ENCODE measurements around the gene BLTP3B.
"Not testable (repeated sequence)": the region's sequence is repeated elsewhere in the genome, so short reads cannot be mapped to it uniquely, and the experiment has no call there.

BLTP3B gene, protein sequence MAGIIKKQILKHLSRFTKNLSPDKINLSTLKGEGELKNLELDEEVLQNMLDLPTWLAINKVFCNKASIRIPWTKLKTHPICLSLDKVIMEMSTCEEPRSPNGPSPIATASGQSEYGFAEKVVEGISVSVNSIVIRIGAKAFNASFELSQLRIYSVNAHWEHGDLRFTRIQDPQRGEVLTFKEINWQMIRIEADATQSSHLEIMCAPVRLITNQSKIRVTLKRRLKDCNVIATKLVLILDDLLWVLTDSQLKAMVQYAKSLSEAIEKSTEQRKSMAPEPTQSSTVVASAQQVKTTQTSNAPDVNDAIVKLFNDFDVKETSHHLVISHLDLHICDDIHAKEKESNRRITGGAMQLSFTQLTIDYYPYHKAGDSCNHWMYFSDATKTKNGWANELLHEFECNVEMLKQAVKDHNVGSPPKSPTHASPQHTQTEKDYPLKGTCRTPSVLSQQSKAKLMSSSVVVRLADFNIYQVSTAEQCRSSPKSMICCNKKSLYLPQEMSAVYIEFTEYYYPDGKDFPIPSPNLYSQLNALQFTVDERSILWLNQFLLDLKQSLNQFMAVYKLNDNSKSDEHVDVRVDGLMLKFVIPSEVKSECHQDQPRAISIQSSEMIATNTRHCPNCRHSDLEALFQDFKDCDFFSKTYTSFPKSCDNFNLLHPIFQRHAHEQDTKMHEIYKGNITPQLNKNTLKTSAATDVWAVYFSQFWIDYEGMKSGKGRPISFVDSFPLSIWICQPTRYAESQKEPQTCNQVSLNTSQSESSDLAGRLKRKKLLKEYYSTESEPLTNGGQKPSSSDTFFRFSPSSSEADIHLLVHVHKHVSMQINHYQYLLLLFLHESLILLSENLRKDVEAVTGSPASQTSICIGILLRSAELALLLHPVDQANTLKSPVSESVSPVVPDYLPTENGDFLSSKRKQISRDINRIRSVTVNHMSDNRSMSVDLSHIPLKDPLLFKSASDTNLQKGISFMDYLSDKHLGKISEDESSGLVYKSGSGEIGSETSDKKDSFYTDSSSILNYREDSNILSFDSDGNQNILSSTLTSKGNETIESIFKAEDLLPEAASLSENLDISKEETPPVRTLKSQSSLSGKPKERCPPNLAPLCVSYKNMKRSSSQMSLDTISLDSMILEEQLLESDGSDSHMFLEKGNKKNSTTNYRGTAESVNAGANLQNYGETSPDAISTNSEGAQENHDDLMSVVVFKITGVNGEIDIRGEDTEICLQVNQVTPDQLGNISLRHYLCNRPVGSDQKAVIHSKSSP (N-terminal part only)

DNA sequence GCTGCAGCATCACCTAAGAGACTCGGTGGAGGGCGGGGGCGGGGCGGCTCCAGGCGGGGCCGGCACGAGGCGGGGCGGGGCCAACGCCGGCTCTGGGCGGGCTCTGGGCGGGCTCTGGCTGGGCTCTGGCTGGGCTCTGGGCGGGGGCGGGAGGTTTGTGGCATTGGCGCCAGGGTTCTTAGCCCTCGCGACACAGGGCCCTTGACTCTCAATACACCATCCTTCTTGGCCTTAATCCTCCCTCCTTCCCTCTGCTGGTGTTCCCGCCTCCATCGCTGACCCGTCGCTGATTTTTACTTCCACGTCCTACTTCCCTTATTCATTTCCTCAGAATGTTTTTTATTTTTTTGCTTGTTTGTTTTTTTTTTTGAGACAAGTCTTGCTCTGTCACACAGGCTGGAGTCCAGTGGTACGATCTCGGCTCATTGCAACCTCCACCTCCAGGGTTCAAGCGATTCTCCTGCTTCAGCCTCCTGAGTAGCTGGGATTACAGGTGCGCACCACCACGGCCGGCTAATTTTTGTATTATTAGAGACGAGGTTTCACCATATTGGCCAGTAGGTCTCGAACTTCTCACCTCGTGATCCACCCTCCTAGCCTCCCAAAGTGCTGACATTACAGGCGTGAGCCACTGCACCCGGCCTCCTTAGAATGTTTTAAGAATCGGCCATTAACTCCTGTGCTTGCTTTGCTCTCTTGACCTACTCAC is at the start of gene BLTP3B:
Gene BLTP3B, minus strand, starts transcription at position 24 of the 709 bp plus-strand sequence. CDS start 239 bp downstream, outside the sequence.
- DNase-seq (ENCODE audit: low spot score), result peak; percentile 92

DNA sequence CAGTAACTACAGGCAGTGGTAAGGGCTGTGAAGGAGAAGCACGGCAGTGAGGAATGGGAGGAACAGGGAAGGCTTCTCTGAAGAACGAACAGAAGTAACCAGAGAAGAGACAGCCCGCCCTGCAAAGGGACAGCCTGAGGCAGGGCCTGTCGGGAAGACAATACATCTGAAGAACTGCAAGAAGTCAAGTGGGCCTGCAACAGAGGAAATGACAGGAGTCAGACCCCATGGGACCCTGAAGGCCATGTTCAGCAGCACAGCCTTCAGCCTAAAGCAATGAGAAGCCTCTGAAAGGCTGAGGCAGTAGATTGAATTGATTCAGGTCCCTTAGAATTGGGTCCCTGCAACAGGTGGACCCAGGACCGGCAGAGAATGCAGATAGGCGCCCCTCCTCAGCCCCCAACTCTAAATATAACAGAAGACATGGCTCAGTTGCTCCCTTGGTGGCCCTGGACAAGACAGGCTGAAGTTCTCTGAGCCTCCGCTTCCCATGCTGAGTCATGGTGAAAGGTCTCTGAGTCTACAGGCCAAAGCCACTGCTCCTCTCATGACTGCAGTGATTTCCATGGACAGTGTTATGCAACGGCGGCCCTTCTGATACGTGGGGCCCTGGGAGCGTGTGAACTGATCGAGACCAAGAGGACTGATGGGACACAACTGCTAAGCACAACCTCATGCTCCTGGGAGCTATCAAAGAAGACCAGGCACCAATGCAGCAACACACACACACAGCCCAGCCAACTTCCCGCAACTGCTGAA is 47.1 kb upstream of the BLTP3B start:
- DNase-seq (ENCODE audit: low spot score), result no peak

DNA sequence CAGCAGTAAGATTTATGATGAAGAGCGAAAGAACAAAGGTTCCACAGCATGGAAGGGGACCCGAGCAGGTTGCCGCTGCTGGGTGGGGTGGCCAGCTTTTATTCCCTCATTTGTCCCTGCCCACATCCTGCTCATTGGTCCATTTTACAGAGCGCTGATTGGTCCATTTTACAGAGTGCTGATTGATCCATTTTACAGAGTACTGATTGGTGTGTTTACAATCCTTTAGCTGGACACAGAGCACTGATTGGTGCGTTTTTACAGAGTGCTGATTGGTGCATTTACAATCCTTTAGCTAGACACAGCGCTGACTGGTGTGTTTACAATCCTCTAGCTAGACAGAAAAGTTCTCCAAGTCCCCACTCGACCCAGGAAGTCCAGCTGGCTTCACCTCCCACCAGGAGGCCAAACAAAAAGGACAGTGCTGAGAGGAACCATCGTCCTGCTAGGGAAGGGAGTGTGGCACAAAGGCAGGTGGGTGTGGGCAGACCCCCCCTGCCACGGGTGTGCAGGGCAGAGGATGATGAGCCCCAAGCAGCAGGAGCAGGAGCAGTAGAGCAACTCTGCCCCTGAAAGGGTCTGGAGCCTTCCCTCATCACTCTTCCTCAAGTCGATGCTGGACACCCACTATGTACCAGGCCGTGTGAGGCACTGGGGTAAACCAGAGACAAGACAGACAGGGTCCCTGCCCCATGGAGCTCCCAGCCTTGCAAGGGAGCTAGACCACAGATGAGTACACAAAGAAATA is 46.4 kb upstream of the BLTP3B start:
- not testable (repeated sequence) for DNase-seq (ENCODE audit: low spot score)

DNA sequence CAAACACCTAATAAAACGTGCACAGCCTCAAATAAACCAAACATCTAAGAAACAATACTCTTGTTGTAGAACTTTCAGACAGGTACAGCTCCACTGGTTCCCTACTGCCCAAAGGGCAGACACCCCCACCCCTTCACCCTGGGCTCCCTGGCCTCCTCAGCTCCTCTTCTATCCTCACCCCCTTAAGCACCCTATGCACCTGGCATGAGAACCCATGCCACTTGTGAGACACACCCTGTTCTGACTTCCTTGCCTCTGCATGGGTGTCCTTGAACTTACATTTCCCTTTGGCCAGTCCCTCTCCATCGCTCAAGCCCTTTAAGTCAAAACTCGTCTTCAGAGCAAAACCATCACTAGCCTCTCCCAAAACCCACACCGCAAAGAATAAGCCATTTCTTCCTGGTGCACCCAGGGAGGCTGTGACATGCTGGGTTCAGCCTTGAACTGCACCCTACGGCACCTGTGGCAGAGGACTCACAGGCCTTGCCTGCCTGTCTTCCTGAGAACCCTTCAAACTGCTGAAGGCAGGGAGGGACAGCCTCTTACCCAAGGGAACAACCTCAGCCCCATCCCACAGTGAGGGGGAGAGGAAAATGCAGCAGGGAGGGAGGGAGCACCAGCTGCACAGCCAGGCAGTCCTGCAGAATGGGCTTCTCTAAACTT is 45.3 kb upstream of the BLTP3B start:
- DNase-seq (ENCODE audit: low spot score), result no peak

DNA sequence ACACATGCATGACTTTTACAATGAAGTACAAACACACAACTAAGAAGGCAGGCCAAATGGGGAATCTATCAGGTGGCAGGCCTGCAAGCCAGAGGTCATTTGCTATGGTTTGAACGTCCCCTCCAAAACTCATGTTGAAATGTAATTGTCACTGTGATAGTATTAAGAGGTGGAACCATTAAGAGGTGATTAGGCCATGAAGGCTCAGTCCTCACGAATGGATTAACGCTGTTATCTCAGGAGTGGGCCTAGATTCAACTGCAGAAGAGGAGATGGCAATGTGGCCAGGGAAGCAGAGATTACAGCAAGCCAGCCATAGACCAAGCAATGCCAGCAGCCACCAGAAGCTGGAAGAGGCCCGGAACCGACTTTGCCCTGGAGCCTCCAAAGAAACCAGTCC is 44.4 kb upstream of the BLTP3B start:
- DNase-seq (ENCODE audit: low spot score), result no peak

DNA sequence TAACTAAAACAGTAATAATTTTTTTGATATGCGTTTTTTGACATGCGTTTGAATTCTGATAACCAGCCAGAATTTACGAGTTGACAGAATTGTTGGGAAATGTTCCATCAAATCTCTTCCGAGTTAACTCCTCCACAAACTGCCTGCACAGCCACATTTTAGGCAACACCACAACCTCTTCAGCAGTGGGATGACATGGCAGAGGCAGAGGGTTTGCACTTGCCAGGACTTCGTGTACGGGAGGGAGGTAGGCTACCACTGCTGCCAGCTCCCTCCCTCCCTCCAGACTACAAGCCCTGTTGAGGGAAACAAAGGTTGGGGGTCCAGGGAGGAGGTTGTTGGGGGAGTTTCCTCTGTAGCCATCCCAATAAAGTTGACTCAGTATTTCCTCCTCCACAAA is 43.4 kb upstream of the BLTP3B start:
- DNase-seq (ENCODE audit: low spot score), result no peak

DNA sequence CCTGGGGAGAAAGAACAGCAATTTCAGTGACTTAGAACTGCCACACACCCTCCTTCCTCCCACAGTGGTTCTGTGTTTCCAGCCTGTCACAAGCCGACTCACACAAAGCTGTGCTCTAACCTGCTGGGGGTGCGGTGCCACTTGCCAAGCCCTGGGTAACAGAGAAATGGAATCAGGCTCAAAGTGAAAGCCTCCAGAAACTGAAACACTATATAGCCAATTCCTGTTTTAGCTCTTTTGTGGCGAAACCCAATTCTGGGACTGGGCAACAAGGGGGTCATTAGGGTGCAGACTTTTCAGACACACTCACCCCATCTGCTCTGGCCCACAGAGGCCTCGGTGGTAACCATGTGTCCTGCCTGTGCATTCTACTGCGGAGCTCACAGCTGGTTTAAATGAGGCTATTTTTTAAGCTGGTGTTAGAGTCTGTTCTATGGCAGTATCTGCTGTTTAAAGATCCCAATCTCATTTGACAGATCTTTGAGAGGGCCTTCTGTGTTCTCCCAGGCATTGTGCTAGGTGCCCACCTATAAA is 42.8 kb upstream of the BLTP3B start:
- DNase-seq (ENCODE audit: low spot score), result peak; percentile 22

DNA sequence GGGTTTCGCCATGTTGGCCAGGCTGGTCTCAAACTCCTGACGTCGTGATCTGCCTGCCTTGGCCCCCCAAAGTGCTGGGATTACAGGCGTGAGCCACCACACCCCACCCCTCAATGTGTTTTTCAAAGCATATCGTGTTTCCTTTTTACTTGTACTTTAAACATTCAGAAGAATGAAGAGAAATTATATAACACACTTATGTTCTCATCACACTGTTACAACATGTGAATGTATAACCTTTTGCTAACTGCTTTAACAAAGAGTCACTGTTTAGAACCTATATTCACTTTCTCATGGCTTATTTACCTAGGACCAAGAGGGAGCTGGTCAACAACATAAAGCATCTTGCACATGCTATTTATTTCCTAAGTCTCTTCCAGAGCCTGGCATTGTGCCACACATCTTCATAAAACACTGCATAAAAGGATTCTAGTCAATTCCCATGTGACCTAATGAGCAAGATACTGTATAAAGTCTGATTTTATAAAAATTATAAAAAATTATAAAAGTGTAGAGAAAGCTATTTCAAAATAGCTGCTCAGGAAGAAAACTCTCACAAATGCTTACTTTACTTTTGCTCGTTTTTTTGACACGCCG is 42.0 kb upstream of the BLTP3B start:
- DNase-seq (ENCODE audit: low spot score), result no peak

DNA sequence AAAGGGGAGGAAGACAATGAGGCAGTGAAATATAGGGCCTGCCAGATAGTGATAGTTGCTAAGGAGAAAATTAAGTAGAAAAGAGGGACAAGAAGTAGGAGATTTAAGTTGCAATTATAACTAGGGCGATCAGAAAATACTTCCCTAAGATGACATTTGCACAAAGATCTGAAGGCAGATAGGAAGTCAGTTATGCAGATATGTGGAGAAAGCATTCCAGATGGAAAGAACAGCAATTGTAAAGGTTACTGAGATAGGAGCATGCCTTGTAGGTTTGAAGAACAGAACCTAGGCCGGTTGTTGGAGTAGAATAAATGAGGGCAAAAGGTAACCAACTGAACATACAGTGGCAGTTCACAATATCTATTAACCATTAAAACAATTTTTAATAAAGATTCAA is 36.6 kb upstream of the BLTP3B start:
- DNase-seq (ENCODE audit: low spot score), result no peak

DNA sequence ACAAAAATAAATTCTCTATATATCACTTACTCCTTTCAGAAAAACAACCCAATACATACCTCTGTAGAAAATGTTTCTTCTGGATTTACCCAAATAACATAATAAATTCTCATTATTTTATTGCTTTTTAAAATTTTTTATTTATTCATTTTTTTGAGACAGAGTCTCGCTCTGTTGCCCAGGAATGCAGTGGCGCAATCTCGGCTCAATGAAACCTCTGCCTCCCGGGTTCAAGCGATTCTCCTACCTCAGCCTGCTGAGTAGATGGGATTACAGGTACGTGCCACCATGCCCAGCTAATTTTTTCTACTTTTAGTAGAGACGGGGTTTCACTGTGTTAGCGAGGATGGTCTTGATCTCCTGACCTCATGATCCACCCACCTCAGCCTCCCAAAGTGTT is 33.8 kb upstream of the BLTP3B start:
- DNase-seq (ENCODE audit: low spot score), result not testable (repeated sequence)

DNA sequence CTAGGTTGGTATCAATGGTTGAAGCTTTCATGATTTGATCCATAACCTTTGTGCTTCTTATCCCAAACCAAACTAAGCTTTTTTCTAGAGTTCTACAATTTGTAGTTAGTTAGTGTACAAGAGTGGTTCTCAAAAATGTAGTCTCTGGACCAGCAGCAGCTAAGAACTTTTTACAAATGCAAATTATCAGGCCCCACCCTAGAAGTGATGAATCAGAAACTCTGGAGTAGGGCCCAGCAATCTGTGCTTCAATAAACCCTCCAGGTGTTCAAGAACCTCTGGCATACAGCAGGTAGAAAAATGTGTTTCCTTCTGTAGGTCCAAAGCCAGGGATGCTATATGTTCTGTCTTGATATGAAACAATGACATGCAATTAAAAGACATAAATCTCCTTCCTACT is 31.8 kb upstream of the BLTP3B start:
- no peak for DNase-seq (ENCODE audit: low spot score)

DNA sequence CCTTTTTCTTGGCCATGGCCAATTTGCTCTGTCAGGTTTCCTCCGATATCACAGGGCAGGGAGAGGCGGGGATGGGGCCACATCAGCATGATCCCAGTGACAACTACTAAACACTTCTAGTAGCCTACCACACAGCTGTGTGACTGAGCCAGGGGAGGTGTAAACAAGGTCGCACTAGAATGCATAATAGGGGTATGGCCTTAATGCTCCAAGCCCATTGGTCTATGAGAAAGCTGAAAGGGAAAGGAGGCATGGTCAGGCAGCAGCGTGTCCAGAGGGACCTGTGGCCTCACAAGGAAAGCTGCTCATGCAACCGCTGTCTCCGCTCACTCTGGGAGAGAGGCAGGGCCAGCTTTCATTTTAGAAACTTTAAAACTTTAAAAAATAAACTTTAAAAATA is 30.4 kb upstream of the BLTP3B start:
- no peak for DNase-seq (ENCODE audit: low spot score)

DNA sequence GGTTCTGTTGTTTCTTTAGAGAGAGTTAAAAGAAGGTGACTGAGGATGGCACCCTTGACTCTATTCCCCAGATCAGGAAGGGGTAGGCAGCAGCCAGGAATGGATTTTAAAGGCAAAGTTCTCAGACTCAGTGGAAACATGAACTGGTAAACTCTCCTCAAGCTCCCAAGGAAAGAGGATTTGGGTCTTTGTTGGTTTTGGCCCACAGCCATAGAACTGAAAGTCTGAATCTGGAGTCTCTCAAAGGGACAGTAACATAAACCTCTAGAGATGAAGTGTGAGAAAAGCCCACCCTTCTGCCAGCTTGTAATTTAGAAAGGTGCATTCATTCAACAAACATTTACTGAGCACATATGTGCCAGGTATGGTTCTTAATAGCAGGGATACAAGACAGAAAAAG is 28.6 kb upstream of the BLTP3B start:
- DNase-seq (ENCODE audit: low spot score), result no peak

DNA sequence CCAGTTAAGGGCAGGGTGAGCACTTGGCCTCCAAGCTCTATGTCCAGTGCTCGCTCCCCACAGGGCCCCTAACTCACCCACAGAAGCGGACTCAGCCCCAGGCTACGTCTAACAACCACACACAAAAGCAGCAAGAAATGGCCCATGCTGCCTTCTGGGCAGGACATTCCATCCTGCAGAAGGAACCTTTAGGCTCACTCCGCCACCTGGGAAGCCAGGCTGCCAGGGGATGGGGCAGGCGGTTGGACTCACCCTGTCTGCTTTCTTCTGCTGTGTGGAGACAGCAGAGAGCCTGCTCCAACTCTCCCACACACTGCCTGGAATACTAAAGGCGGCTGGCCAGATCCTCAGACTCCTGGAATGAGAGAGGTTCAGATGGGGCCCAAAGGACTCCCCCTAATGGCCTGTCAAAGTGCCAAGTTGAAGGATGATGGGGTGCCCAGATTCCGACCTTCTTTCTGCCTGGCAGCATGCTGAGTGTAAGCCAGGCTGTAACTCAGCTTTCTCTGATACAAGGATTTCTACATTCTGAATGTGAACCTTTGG is 27.7 kb upstream of the BLTP3B start:
- no peak for DNase-seq (ENCODE audit: low spot score)

DNA sequence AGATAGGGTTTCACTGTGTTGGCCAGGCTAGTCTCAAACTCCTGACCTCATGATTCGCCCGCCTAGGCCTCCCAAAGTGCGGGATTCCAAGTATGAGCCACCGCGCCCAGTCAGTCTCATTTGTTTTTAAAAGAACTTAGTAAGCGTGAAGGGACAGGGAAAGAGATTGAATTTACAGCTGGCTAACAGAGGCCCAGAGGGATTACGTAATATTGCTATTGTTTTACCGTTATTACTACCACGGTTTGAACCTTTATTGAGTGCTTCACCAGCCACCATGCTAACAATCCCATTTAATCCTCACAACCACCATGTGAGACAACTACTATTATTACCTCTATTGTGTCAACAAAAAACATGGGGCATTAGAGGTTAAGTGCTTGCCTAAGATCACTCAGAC is 26.7 kb upstream of the BLTP3B start:
- DNase-seq (ENCODE audit: low spot score), result no peak

DNA sequence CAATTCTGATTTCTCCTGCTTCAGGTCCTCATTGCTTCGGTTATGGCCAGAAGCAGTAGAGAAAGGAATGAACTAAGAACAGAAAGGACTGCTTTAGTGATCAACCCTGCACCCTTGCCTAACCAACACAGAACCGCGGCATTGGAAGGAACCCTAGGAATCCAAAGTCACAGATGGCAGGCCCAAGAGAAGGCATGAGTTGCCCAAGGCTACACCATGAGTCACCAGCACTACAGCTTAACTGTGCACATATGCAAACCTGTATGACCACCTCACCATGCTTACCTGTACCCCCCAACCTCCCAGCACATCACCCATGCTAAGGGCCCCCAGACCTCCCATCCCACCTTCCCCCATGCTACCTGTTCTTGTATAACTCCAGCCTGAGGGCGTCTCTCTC is 25.9 kb upstream of the BLTP3B start:
- DNase-seq (ENCODE audit: low spot score), result no peak

DNA sequence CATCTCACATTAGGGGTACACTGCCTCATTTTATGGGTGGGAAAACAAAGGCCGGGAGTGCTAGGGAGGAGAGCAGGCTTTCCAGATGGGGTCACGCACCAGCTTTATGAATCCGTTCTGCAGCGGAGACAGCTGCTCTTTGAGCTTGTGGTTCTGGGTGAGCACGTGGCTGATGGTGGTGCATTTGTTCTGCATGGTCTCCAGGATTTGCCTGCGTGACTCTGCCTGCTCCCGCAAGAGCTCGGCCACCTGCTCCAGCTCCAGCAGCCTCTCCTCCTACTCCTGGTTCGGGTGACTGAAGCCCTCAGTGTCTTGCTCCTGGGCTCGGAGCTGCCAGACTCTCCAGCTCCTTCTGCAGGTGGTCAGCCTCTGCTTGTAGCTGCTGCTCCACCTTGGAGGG is 23.6 kb upstream of the BLTP3B start:
- no peak for DNase-seq (ENCODE audit: low spot score)

DNA sequence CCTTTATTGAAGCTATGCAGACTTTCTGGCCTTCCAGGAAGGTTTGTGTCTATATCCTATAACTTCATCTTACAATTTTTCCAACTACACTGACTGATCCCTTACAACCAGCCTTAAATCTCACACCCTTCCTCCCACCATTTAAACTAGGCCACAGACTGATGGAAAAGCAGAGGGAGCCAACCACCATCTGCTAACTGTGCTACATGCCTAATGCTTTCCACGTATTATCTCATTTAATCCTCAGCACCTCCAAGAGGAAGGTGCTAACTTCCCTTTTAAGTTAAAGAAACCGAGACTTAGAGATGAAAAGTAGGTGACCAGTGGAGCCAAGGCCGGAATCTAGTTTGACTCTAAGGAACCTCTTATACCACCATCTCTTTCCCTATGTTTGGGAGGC is 22.7 kb upstream of the BLTP3B start:
- no peak for DNase-seq (ENCODE audit: low spot score)

All from cerebellar cortex (tissue), 1 donor.